Measurements from ENCODE around the gene PSMC3. TPM values are rescaled to one million over a fixed set of nuclear protein-coding genes. Genes with fewer than 3 reads are reported as not detected.
A peak's percentile ranks its signal among the peaks of the same experiment; 100 is the strongest.

Gene PSMC3
- total and polyA plus RNA-seq, 2 of the 13 experiments (the other 11 are each of a cell fraction or from before 2014, with no cell fraction given), result 75.8 to 214 TPM

DNA sequence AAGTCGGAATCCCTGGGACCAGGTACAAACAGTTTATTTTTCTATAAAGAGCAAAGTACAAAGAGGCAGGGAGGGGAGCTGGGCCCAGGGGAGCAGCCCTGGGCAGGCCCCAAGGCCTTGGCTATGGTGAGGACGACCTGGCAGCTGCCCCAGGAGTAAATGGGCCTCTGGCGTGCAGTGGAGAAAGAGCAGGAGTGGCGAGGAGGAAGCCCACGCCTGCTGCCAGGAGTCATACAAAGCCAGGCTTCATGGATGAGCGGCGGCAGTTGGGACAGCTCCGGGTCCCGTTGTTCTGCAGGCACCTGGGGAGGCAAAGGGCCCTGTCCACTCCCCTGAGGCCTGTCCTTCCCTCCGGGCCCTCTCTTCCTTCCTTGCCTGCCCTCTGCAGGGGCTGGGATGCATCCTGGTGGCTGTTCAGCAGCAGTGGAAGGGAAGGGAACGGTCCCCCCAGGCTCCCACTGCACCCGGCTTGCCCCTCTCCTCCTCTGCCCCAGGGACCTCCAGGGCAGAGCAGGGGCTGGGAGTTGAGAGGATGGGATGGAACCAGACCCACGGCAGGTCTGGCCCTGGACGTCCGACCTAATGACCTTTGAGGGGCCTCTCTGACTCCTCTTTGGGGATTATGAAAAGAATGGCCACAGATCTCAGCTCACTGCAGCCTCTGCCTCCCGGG, 11.6 kb upstream of the PSMC3 start (continued):
- TF ChIP-seq, protein P1, sequence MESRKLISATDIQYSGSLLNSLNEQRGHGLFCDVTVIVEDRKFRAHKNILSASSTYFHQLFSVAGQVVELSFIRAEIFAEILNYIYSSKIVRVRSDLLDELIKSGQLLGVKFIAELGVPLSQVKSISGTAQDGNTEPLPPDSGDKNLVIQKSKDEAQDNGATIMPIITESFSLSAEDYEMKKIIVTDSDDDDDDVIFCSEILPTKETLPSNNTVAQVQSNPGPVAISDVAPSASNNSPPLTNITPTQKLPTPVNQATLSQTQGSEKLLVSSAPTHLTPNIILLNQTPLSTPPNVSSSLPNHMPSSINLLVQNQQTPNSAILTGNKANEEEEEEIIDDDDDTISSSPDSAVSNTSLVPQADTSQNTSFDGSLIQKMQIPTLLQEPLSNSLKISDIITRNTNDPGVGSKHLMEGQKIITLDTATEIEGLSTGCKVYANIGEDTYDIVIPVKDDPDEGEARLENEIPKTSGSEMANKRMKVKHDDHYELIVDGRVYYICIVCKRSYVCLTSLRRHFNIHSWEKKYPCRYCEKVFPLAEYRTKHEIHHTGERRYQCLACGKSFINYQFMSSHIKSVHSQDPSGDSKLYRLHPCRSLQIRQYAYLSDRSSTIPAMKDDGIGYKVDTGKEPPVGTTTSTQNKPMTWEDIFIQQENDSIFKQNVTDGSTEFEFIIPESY (CRISPR knock-in tag; IDR thresholded peaks at IDR 0.05), result no peak
- TF ChIP-seq JUNB (CRISPR knock-in tag; IDR thresholded peaks at IDR 0.05; ENCODE audit: borderline replicate concordance) (no peak), SMAD3 (CRISPR knock-in tag; IDR thresholded peaks at IDR 0.05) (no peak), CEBPG (CRISPR knock-in tag; IDR thresholded peaks at IDR 0.05) (no peak), ZNF777 (CRISPR knock-in tag; IDR thresholded peaks at IDR 0.05) (no peak), TBP (CRISPR knock-in tag; IDR thresholded peaks at IDR 0.05) (no peak), ZSCAN31 (CRISPR knock-in tag; IDR thresholded peaks at IDR 0.05; ENCODE audit: low read depth) (no peak), ZNF251 (CRISPR knock-in tag; IDR thresholded peaks at IDR 0.05) (no peak), ZNF460 (CRISPR knock-in tag; IDR thresholded peaks at IDR 0.05; ENCODE audit: borderline replicate concordance) (no peak; the same call in 1 of the 2 replicates), ZNF766 (CRISPR knock-in tag; IDR thresholded peaks at IDR 0.05; ENCODE audit: borderline replicate concordance) (no peak), RFXANK (CRISPR knock-in tag; IDR thresholded peaks at IDR 0.05) (no peak), HNF4G (IDR thresholded peaks at IDR 0.05; ENCODE audit: borderline replicate concordance, low read depth, low read length) (peak; percentile 67; the same call in 1 of the 2 replicates), HNF4G (CRISPR knock-in tag; IDR thresholded peaks at IDR 0.05; ENCODE audit: borderline replicate concordance, low read depth) (no peak)
- TF ChIP-seq, protein P2, sequence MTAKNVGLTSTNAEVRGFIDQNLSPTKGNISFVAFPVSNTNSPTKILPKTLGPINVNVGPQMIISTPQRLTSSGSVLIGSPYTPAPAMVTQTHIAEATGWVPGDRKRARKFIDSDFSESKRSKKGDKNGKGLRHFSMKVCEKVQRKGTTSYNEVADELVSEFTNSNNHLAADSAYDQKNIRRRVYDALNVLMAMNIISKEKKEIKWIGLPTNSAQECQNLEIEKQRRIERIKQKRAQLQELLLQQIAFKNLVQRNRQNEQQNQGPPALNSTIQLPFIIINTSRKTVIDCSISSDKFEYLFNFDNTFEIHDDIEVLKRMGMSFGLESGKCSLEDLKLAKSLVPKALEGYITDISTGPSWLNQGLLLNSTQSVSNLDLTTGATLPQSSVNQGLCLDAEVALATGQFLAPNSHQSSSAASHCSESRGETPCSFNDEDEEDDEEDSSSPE (CRISPR knock-in tag; IDR thresholded peaks at IDR 0.05), result no peak
- TF ChIP-seq, protein P3, sequence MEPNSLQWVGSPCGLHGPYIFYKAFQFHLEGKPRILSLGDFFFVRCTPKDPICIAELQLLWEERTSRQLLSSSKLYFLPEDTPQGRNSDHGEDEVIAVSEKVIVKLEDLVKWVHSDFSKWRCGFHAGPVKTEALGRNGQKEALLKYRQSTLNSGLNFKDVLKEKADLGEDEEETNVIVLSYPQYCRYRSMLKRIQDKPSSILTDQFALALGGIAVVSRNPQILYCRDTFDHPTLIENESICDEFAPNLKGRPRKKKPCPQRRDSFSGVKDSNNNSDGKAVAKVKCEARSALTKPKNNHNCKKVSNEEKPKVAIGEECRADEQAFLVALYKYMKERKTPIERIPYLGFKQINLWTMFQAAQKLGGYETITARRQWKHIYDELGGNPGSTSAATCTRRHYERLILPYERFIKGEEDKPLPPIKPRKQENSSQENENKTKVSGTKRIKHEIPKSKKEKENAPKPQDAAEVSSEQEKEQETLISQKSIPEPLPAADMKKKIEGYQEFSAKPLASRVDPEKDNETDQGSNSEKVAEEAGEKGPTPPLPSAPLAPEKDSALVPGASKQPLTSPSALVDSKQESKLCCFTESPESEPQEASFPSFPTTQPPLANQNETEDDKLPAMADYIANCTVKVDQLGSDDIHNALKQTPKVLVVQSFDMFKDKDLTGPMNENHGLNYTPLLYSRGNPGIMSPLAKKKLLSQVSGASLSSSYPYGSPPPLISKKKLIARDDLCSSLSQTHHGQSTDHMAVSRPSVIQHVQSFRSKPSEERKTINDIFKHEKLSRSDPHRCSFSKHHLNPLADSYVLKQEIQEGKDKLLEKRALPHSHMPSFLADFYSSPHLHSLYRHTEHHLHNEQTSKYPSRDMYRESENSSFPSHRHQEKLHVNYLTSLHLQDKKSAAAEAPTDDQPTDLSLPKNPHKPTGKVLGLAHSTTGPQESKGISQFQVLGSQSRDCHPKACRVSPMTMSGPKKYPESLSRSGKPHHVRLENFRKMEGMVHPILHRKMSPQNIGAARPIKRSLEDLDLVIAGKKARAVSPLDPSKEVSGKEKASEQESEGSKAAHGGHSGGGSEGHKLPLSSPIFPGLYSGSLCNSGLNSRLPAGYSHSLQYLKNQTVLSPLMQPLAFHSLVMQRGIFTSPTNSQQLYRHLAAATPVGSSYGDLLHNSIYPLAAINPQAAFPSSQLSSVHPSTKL (CRISPR knock-in tag; IDR thresholded peaks at IDR 0.05), result peak; percentile 58; the same call in 1 of the 2 replicates
- TF ChIP-seq, protein P4, sequence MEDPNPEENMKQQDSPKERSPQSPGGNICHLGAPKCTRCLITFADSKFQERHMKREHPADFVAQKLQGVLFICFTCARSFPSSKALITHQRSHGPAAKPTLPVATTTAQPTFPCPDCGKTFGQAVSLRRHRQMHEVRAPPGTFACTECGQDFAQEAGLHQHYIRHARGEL (CRISPR knock-in tag; IDR thresholded peaks at IDR 0.05), result no peak
- TF ChIP-seq, protein P5, sequence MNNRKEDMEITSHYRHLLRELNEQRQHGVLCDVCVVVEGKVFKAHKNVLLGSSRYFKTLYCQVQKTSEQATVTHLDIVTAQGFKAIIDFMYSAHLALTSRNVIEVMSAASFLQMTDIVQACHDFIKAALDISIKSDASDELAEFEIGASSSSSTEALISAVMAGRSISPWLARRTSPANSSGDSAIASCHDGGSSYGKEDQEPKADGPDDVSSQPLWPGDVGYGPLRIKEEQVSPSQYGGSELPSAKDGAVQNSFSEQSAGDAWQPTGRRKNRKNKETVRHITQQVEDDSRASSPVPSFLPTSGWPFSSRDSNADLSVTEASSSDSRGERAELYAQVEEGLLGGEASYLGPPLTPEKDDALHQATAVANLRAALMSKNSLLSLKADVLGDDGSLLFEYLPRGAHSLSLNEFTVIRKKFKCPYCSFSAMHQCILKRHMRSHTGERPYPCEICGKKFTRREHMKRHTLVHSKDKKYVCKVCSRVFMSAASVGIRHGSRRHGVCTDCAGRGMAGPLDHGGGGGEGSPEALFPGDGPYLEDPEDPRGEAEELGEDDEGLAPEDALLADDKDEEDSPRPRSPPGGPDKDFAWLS (CRISPR knock-in tag; IDR thresholded peaks at IDR 0.05; ENCODE audit: borderline replicate concordance), result no peak
- TF ChIP-seq, protein P6, sequence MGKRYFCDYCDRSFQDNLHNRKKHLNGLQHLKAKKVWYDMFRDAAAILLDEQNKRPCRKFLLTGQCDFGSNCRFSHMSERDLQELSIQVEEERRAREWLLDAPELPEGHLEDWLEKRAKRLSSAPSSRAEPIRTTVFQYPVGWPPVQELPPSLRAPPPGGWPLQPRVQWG (CRISPR knock-in tag; IDR thresholded peaks at IDR 0.05; ENCODE audit: borderline replicate concordance, low read depth), result no peak
- TF ChIP-seq, protein P7, sequence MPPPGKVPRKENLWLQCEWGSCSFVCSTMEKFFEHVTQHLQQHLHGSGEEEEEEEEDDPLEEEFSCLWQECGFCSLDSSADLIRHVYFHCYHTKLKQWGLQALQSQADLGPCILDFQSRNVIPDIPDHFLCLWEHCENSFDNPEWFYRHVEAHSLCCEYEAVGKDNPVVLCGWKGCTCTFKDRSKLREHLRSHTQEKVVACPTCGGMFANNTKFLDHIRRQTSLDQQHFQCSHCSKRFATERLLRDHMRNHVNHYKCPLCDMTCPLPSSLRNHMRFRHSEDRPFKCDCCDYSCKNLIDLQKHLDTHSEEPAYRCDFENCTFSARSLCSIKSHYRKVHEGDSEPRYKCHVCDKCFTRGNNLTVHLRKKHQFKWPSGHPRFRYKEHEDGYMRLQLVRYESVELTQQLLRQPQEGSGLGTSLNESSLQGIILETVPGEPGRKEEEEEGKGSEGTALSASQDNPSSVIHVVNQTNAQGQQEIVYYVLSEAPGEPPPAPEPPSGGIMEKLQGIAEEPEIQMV (CRISPR knock-in tag; IDR thresholded peaks at IDR 0.05; ENCODE audit: low read depth), result no peak
